NK-92 (cell line): ENCODE data around the gene RPN2.
"Not testable (repeated sequence)": the region's sequence is repeated elsewhere in the genome, so short reads cannot be mapped to it uniquely, and the experiment has no call there.

ENCODE experiments used
- DNase-seq: peaks from one replicate; lab custom pipeline; 2025; ENCODE audit not compliant: unreplicated experiment; lab: John Stamatoyannopoulos, UW

The RPN2 gene

DNA sequence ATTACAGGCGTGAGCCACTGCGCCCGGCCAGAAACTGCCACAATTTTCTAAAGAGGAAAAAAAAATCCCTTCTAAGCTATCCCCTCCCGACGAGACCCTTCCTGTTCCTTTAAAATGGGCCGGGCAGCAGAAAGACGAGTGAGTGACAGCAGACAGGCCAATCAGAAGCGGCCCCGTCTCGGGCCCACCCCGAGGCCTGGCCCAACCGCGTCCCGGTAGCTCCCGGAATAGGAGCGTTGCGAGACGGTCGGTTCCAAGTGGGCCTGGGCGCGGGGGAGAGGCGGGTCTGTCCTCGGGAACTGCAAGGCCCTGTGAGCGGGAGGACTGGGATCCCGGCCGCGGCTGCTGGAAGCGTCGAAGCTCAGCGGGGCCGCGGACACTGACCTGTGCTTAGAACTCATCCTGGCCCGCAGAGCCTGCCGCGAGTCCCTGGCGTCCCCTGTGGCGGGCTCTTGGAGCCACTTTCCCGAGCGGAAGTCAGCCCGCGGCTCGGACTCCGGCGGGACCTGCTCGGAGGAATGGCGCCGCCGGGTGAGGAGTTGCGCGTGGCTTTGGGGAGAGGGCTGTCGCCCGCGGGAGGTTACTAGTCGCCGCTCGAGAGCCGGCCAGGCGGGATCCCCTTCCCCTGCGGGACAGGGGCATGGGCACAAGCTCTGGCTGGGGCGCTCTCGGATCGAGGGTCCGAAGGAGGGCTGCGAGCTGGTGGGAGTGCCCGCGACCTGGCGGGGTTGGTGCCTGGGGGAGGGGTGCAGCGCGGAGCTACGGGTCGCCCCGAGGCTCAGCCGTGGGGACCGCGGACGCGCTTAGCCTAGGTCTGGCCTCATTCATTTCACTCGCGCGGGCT lies at the start of gene RPN2, which contains the start of gene MROH8:
TSS of gene RPN2 (plus strand) at position 492 of the 844 bp plus-strand sequence. CDS start at position 519, 27 bp downstream.
TSS of gene MROH8 (minus strand) at position 710 of the 844 bp plus-strand sequence.
- DNase-seq = peak; percentile 53

- no peak for DNase-seq
Observed at GRCh38 chr20:37131486-37131885, 47.6 kb upstream of the RPN2 start.

DNA sequence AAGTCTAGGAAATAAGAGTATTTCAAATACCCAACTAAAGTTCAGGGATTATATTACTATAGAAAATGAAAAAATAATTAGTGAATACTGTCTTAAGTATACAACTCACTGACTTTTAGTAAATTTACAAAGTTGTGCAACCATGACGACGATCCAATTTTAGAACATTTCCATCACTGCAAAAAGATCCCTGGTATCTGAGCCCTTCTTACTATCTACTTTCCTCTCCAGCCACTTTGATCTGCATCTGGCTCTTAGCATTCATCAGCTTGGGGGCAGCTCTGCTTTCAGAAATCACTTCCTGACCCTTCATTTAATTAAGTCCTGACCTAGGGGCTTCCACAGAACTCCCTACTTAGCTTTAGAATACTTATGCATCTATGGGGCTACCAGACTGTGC lies 45.2 kb upstream of the RPN2 start:
- no peak for DNase-seq

DNA sequence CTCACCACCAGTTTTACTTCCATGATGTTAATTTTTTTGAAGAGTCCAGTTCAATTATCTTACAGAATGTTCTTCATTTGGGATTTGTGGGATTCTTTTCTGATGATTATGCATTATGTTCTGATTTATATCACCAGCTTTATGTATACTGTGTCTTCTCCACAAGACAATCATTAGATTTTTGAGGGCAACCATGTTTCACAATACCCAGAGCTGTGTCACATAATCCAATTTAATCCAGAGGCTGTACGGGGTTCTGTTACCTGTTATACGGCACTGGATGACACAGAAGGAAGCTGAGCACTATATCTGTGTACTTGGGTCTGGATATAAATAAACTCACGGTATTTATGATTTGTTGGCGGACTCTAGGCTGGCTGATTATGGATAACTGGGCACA lies 41.6 kb upstream of the RPN2 start:
- DNase-seq = no peak

GRCh38 chr20:37142708-37143107 lies 36.4 kb upstream of the RPN2 start:
- no peak for DNase-seq

- no peak for DNase-seq
Observed at GRCh38 chr20:37144856-37145404, 34.2 kb upstream of the RPN2 start.

GRCh38 chr20:37147250-37147649 lies 31.9 kb upstream of the RPN2 start:
- DNase-seq = no peak

DNA sequence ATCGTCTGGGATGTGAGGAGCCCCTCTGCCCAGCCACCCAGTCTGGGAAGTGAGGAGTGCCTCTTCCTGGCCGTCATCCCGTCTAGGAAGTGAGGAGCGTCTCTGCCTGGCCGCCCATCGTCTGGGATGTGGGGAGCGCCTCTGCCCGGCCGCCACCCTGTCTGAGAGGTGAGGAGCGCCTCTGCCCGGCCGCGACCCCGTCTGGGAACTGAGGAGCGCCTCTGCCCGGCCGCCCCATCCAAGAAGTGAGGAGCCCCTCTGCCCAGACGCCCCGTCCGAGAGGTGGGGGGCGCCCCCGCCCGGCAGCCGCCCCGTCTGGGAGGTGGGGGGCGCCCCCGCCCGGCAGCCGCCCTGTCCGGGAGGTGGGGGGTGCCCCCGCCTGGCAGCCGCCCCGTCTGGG lies 28.3 kb upstream of the RPN2 start:
- DNase-seq = not testable (repeated sequence)

- DNase-seq = no peak
Observed at GRCh38 chr20:37151529-37151928, 27.6 kb upstream of the RPN2 start.

DNA sequence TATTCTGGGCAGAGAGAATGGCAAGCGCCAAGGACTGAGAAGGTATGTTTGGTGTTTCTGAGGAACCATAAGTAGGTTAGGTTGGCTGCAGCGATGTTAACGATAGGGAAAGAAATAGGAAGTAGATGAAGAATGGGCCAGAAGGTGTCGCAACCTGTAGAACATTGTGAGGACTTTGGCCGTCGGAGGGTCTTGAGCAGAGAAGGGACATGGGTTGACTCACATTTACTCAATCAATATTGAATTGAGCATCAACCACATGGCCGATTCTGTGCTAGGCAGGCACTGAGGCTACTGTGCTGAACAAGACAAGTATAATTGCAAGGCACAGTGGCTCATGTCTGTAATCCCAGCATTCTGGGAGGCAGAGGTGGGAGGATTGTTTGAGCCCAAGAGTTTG lies 26.8 kb upstream of the RPN2 start:
- no peak for DNase-seq

DNA sequence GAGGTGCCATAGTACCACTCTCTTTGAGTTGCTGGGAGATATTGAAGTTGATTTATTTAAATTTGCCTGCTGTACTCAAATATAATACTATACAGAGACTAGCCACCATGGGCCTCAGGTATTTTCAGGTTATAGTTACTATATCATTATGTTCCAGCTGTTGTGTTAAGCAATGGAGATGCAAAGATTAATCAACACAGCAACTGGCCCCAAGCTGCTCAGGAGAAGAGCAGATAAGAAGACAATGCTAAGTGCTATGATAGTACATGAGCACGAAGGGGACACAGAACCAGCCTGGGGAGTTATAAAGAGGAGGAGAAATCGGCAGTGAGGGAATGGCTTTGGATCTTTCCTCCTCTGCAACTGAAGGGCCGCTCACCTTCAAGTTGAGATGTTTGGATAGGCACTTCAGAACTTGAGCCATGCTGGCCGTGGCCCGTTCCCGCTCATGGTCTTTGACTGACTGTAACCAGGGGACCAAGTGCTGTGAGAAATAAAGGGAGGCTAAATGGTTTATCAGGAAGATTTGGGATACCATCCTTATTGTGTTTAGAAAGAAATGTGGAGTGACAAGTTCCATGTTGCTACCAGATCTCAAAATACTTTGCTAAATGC lies 24.3 kb upstream of the RPN2 start:
- no peak for DNase-seq

GRCh38 chr20:37155987-37156386 lies 23.1 kb upstream of the RPN2 start:
- no peak for DNase-seq

GRCh38 chr20:37158248-37158647 lies 20.9 kb upstream of the RPN2 start:
- DNase-seq = no peak

- DNase-seq = no peak
Observed at GRCh38 chr20:37160683-37161082, 18.4 kb upstream of the RPN2 start.

DNA sequence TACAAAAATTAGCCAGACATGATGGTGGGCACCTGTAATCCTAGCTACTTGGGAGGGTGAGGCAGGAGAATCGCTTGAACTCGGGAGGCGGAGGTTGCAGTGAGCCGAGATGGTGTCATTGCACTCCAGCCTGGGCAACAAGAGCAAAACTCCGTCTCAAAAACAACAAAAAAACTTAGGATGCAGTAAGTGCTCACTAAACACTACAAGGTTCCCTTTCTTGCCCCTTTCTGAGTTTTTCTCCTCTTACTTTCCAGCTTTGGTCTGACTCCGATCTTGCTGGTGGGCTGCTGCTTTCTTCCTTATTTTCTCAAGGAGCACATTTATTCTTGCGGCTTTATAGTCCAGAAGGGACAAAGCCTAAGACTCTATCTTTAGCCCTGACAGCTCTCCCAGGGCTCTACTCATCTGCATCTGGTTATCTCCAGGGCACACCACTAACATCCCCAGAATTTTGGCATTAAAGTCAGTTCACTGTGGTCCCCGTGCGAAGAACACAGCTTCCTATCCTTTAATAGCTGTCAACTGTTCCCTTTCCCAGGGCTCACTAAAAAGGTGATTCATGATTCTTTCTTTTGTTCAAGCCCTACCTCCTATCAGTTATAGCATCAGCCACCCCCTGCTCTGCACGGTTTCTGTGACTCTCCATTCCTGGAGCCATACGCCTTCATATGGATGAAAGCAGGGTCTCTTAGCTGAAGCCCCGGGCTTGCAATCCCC lies 17.1 kb upstream of the RPN2 start:
- DNase-seq = no peak

GRCh38 chr20:37162646-37163045 lies 16.5 kb upstream of the RPN2 start:
- DNase-seq = no peak

GRCh38 chr20:37163832-37164554 lies 15.1 kb upstream of the RPN2 start:
- DNase-seq = no peak

GRCh38 chr20:37165031-37165430 lies 14.1 kb upstream of the RPN2 start:
- no peak for DNase-seq

- DNase-seq = no peak
Observed at GRCh38 chr20:37166867-37167266, 12.3 kb upstream of the RPN2 start.

- no peak for DNase-seq
Observed at GRCh38 chr20:37172836-37173235, 6.3 kb upstream of the RPN2 start.
